Transverse colon (tissue), 4 donors: ENCODE measurements around the gene GTF2A2.

Experiments used
- CTCF ChIP-seq, 5 experiments: fragments of 200-600 bp in 3 of 5; fragments of 450-650 bp in 2 of 5; sonication (generic) in 3 of 5; IDR thresholded peaks; 1 replicate in 2 of 5; 2 replicates in 3 of 5; pipeline ENCODE4 v1.5.1; 2016 to 2017; ENCODE audit warnings: antibody characterized with exemption in 5 of 5, inconsistent platforms in 3 of 5, mild to moderate bottlenecking in 2 of 5, moderate library complexity in 1 of 5
- EP300 ChIP-seq: sonication (generic); formaldehyde crosslinking; IDR thresholded peaks from one replicate; pipeline ENCODE4 v1.6.1; 2017; ENCODE audit warnings: antibody characterized with exemption, low read depth
- POLR2A ChIP-seq: fragments of 450-650 bp; IDR thresholded peaks from one replicate; pipeline ENCODE4 v1.6.1; 2016; ENCODE audit warnings: antibody characterized with exemption, mild to moderate bottlenecking, moderate library complexity
- POLR2AphosphoS5 ChIP-seq, 3 donors: sonication (generic); formaldehyde crosslinking; IDR thresholded peaks; one replicate each; pipeline ENCODE4 v1.6.1; 2016; ENCODE audit warnings: antibody characterized with exemption in 3 of 3

GRCh38 chr15:59614153-59614552, 43.2 kb downstream of the GTF2A2 start:
- TF ChIP-seq POLR2A (no peak), CTCF (IDR thresholded peaks at IDR 0.05) (no peak), POLR2AphosphoS5 (IDR thresholded peaks at IDR 0.05) (peak in 1 of 3 donors; percentile 2), EP300 (no peak)
